ENCODE measurements around the gene BEND5. TPM values are rescaled to one million over a fixed set of nuclear protein-coding genes. Genes with fewer than 3 reads are reported as not detected.

Gene BEND5
- total RNA-seq, 1 experiment from 2014 or later, result not detected

DNA sequence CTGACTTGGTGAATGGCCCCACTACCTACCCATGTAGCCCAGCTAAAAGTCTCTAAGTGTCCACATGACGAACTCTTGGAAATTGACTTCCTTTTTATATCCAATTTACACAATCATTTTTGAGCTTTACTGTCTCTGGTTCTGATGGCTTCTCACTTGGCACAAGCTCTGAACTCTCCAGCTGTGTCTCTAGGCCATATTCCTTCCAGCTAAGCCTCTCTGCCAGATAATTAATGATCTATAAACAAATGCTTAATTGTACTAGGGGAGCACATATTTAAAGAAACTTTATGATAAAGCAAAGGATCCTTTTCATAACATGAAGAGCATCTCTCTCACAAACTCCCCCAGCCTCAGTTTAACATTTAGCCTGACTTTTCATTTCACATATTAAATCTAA is 16.3 kb upstream of the BEND5 start:
- no peak for ATAC-seq
- H3K4me1 ChIP-seq (ENCODE audit: control insufficient read depth, insufficient read depth, low read length), result no peaks in the 10 kb centered on the region
- POLR2A ChIA-PET, result no interaction called here
- BruUV-seq (replicated peaks), result no TSS peak
- no peak for DNase-seq (ENCODE audit: low read depth, low spot score)
- no peaks in the 10 kb centered on the region for H3K36me3 ChIP-seq (ENCODE audit: control insufficient read depth, insufficient read depth, low read length)
- no peak overlapping the region for H3K27ac ChIP-seq (ENCODE audit: low read length)
- CTCF ChIA-PET, result no interaction called here
- H3K4me3 ChIP-seq (ENCODE audit: low read depth in 2 of 2, low read length in 2 of 2), result no peak overlapping the region
- in situ Hi-C loops (cut with HindIII; ENCODE audit: low pct_unique_long_range_greater_than_20kb, low sequenced_read_pairs), result no loop called here
- TF ChIP-seq, protein P1, sequence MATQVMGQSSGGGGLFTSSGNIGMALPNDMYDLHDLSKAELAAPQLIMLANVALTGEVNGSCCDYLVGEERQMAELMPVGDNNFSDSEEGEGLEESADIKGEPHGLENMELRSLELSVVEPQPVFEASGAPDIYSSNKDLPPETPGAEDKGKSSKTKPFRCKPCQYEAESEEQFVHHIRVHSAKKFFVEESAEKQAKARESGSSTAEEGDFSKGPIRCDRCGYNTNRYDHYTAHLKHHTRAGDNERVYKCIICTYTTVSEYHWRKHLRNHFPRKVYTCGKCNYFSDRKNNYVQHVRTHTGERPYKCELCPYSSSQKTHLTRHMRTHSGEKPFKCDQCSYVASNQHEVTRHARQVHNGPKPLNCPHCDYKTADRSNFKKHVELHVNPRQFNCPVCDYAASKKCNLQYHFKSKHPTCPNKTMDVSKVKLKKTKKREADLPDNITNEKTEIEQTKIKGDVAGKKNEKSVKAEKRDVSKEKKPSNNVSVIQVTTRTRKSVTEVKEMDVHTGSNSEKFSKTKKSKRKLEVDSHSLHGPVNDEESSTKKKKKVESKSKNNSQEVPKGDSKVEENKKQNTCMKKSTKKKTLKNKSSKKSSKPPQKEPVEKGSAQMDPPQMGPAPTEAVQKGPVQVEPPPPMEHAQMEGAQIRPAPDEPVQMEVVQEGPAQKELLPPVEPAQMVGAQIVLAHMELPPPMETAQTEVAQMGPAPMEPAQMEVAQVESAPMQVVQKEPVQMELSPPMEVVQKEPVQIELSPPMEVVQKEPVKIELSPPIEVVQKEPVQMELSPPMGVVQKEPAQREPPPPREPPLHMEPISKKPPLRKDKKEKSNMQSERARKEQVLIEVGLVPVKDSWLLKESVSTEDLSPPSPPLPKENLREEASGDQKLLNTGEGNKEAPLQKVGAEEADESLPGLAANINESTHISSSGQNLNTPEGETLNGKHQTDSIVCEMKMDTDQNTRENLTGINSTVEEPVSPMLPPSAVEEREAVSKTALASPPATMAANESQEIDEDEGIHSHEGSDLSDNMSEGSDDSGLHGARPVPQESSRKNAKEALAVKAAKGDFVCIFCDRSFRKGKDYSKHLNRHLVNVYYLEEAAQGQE (IDR thresholded peaks at IDR 0.05; ENCODE audit: insufficient read depth in 1 of 2, low read depth in 2 of 2, low read length in 1 of 2), result no peak
- TF ChIP-seq SIN3A (IDR thresholded peaks at IDR 0.05; ENCODE audit: borderline replicate concordance, insufficient read depth, low read depth, low read length) (no peak), POLR2AphosphoS5 (IDR thresholded peaks at IDR 0.05; ENCODE audit: low read depth, low read length) (no peak), TCF7L2 (IDR thresholded peaks at IDR 0.05; ENCODE audit: low read depth, low read length) (no peak)
- TF ChIP-seq, protein P2, sequence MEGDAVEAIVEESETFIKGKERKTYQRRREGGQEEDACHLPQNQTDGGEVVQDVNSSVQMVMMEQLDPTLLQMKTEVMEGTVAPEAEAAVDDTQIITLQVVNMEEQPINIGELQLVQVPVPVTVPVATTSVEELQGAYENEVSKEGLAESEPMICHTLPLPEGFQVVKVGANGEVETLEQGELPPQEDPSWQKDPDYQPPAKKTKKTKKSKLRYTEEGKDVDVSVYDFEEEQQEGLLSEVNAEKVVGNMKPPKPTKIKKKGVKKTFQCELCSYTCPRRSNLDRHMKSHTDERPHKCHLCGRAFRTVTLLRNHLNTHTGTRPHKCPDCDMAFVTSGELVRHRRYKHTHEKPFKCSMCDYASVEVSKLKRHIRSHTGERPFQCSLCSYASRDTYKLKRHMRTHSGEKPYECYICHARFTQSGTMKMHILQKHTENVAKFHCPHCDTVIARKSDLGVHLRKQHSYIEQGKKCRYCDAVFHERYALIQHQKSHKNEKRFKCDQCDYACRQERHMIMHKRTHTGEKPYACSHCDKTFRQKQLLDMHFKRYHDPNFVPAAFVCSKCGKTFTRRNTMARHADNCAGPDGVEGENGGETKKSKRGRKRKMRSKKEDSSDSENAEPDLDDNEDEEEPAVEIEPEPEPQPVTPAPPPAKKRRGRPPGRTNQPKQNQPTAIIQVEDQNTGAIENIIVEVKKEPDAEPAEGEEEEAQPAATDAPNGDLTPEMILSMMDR (IDR thresholded peaks at IDR 0.05), result no peak
- H3K9me3 ChIP-seq (ENCODE audit: control insufficient read depth, insufficient read depth, low read depth, low read length), result no peaks in the 10 kb centered on the region
- no peaks in the 10 kb centered on the region for H3K27me3 ChIP-seq (ENCODE audit: control insufficient read depth, insufficient read depth, low read length)
- intact Hi-C loops (cut with micrococcal nuclease; ENCODE audit: unreplicated experiment), result no loop called here

DNA sequence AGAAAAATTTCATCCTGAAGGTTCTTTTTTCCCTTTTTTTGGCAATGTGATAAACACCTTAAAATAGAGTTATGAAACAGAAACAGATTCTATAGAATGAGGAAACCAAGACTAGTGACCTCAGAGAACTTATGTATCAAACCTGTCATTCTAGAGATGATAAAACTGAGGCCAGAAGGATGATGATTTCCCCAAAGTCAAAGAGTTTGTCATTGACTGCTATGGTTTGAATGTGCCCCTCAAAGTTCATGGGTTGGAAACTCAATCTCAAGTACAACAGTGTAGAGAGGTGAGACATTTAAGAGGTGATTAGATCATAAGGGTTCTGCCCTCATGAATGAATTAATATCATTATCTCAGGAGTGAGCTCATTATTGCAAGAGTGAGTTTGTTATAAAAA is 13.7 kb upstream of the BEND5 start:
- DNase-seq (ENCODE audit: low read depth, low spot score) (no peak), ATAC-seq (no peak)
- intact Hi-C loops (cut with micrococcal nuclease; ENCODE audit: unreplicated experiment) (no loop called here), in situ Hi-C loops (cut with HindIII; ENCODE audit: low pct_unique_long_range_greater_than_20kb, low sequenced_read_pairs) (no loop called here)
- CTCF ChIA-PET, result no interaction called here
- Histone ChIP-seq H3K36me3 (ENCODE audit: control insufficient read depth, insufficient read depth, low read length) (no peaks in the 10 kb centered on the region), H3K27me3 (ENCODE audit: control insufficient read depth, insufficient read depth, low read length) (no peaks in the 10 kb centered on the region), H3K27ac (ENCODE audit: low read length) (no peak overlapping the region), H3K4me3 (ENCODE audit: low read depth in 2 of 2, low read length in 2 of 2) (no peak overlapping the region), H3K4me1 (ENCODE audit: control insufficient read depth, insufficient read depth, low read length) (no peaks in the 10 kb centered on the region), H3K9me3 (ENCODE audit: control insufficient read depth, insufficient read depth, low read depth, low read length) (no peaks in the 10 kb centered on the region)
- POLR2A ChIA-PET, result no interaction called here
- BruUV-seq (replicated peaks), result no TSS peak
- TF ChIP-seq, protein P2 (IDR thresholded peaks at IDR 0.05), result no peak
- TF ChIP-seq SIN3A (IDR thresholded peaks at IDR 0.05; ENCODE audit: borderline replicate concordance, insufficient read depth, low read depth, low read length) (no peak), POLR2AphosphoS5 (IDR thresholded peaks at IDR 0.05; ENCODE audit: low read depth, low read length) (no peak), TCF7L2 (IDR thresholded peaks at IDR 0.05; ENCODE audit: low read depth, low read length) (no peak)
- TF ChIP-seq, protein P1 (IDR thresholded peaks at IDR 0.05; ENCODE audit: insufficient read depth in 1 of 2, low read depth in 2 of 2, low read length in 1 of 2), result no peak
